T-cell (primary cell): ENCODE results near the gene RALGAPA1. TPM values are rescaled to one million over a fixed set of nuclear protein-coding genes. Genes with fewer than 3 reads are reported as not detected.
A peak's percentile ranks its signal among the peaks of the same experiment; 100 is the strongest.
"Not testable (repeated sequence)": the region's sequence is repeated elsewhere in the genome, so short reads cannot be mapped to it uniquely, and the experiment has no call there.

Experiments used
- ATAC-seq, 4 experiments: fragments of 200-7000 bp in 3 of 4; fragments of 150-1000 bp in 1 of 4; cut with Tn5 transposase; replicated peaks in 1 of 4; 1 replicate in 3 of 4; 2 replicates in 1 of 4; pipeline ENCODE4 v1.10.0; 2021; ENCODE audit warnings: moderate library complexity in 3 of 4, mild to moderate bottlenecking in 2 of 4, moderate number of reproducible peaks in 1 of 4
- CTCF ChIA-PET, 2 donors: fragments of 300-600 bp; sonication (Branson Sonifier 250); formaldehyde crosslinking; loops; one replicate each; lab custom pipeline; 2022; ENCODE audit warnings: antibody characterized with exemption in 2 of 2; lab: Charles Lee
- POLR2A ChIA-PET, 2 donors: fragments of 300-600 bp; sonication (Branson Sonifier 250); formaldehyde crosslinking; loops; one replicate each; lab custom pipeline; 2022; ENCODE audit warnings: antibody characterized with exemption in 2 of 2; lab: Charles Lee
- DNase-seq, 35 experiments: peaks; one replicate each; pipeline versions ENCODE4 v3.0.0 to v3.0.0-alpha.2; 2013 to 2023
- H3K27ac ChIP-seq: one replicate; pipeline ENCODE4 v1.5.1; 2013; ENCODE audit warnings: low read length
- H3K27me3 ChIP-seq, 2 experiments: replicated peaks in 1 of 2; 1 replicate in 1 of 2; 2 replicates in 1 of 2; pipeline versions ENCODE4 v1.6.1 to v1.7.0; 2013; ENCODE audit warnings: low read length in 1 of 2, mixed read lengths in 1 of 2; ENCODE audit not compliant: control insufficient read depth in 2 of 2, insufficient read depth in 2 of 2; ENCODE audit errors: extremely low read depth in 1 of 2
- H3K36me3 ChIP-seq, 2 donors: 1 replicate in 1 of 2; 2 replicates in 1 of 2; pipeline versions ENCODE4 v1.6.1 to v1.7.0; 2013; ENCODE audit warnings: low read length in 1 of 2; ENCODE audit not compliant: control insufficient read depth in 2 of 2, insufficient read depth in 1 of 2; ENCODE audit errors: extremely low read depth in 1 of 2
- H3K4me1 ChIP-seq, 2 experiments: 1 replicate in 1 of 2; 2 replicates in 1 of 2; pipeline versions ENCODE4 v1.6.1 to v1.7.0; 2013; ENCODE audit warnings: low read length in 2 of 2, mixed read lengths in 1 of 2; ENCODE audit not compliant: insufficient read depth in 2 of 2, control insufficient read depth in 1 of 2; ENCODE audit errors: extremely low read depth in 1 of 2
- H3K4me3 ChIP-seq, 2 donors: 1 replicate in 1 of 2; 2 replicates in 1 of 2; pipeline versions ENCODE4 v1.5.1 to v1.7.0; 2013; ENCODE audit warnings: mild to moderate bottlenecking in 2 of 2, low read length in 1 of 2, moderate library complexity in 1 of 2; ENCODE audit not compliant: control insufficient read depth in 1 of 2; ENCODE audit errors: extremely low read depth in 1 of 2
- H3K9me3 ChIP-seq: 2 replicates; pipeline ENCODE4 v1.7.0; 2013
- H3K27ac Mint-ChIP-seq, 2 donors: one replicate each; pipeline ENCODE4 v1.8.0; 2020 to 2021; ENCODE audit warnings: mild to moderate bottlenecking in 2 of 2, mixed read lengths in 2 of 2
- H3K27me3 Mint-ChIP-seq, 2 donors: one replicate each; pipeline ENCODE4 v1.8.0; 2021 to 2022; ENCODE audit warnings: mixed read lengths in 2 of 2
- H3K36me3 Mint-ChIP-seq: one replicate; pipeline ENCODE4 v1.8.0; 2021; ENCODE audit warnings: mixed read lengths
- H3K4me1 Mint-ChIP-seq, 3 donors: one replicate each; pipeline ENCODE4 v1.8.0; 2020 to 2022; ENCODE audit warnings: mixed read lengths in 3 of 3, mild to moderate bottlenecking in 1 of 3
- H3K4me3 Mint-ChIP-seq, 3 donors: one replicate each; pipeline ENCODE4 v1.8.0; 2020 to 2022; ENCODE audit warnings: mild to moderate bottlenecking in 3 of 3, mixed read lengths in 3 of 3, moderate library complexity in 3 of 3
- H3K9me3 Mint-ChIP-seq, 3 donors: one replicate each; pipeline ENCODE4 v1.8.0; 2020 to 2022; ENCODE audit warnings: mixed read lengths in 3 of 3
- WGBS: methylation state at CpG from one replicate; pipeline ENCODE4 v1.1.5; 2013; ENCODE audit warnings: missing lambda C conversion rate; ENCODE audit not compliant: insufficient coverage; 5-methylcytosine and 5-hydroxymethylcytosine counted together
- total RNA-seq, 35 experiments: library from RNA in 6 of 35; stranded (reverse) in 6 of 35; fragments of 120-200 nt in 1 of 35; gene quantifications; one replicate each; pipeline versions ENCODE4 v1.2.1 to v1.2.4 and lab custom pipeline; 2013 to 2026

RALGAPA1 gene
- total RNA-seq, 5 donors from 2014 or later (not counting 1 experiment from before 2014, with no cell fraction given) = 65.1 to 88.9 (median 82.9) TPM

DNA sequence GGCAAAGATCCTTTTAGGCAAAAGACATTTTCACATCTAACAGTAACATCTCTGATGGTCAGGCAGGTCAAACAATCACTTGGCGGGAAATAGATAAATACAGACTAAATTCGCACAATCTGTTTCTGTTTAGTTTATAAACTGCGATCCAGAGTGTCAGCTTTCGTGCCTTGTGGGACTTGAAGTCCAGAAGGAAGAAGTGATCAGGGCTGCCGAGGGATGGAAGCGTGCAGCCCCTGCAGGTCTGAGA, 16.8 kb upstream of the RALGAPA1 start:
- H3K9me3 Mint-ChIP-seq = no peaks in the 10 kb centered on the region
- CTCF ChIA-PET = interaction anchor here (0.7 to 2.5 kb wide), 11 partner anchors 8 to 1807 kb away, joined by 3 to 21 read pairs (median 5); partner anchors contain the start of gene RALGAPA1 (in 1 of the 2)
- H3K36me3 Mint-ChIP-seq = no peaks in the 10 kb centered on the region
- DNase-seq = no peak
- ATAC-seq = no peak
- no peaks in the 10 kb centered on the region for H3K27me3 Mint-ChIP-seq
- Histone ChIP-seq H3K4me1 (peaks cover 9 to 12% of the 10 kb centered on the region in 2 experiments), H3K36me3 (no peaks in the 10 kb centered on the region), H3K27me3 (no peaks in the 10 kb centered on the region), H3K4me3 (peak overlapping the region; percentile 83 to 97), H3K9me3 (no peaks in the 10 kb centered on the region), H3K27ac (no peak overlapping the region)
- 0% methylated on average over 6 of the region's 6 CpGs for WGBS
- peaks cover 16 to 28% (median 23%) of the 10 kb centered on the region in 3 donors for H3K4me1 Mint-ChIP-seq
- peak overlapping the region; percentile 88 to 93 (median 88) for H3K4me3 Mint-ChIP-seq
- H3K27ac Mint-ChIP-seq = peak overlapping the region; percentile 69 to 92
- POLR2A ChIA-PET = interaction anchor here (0.5 to 1.8 kb wide), 7 partner anchors 12 to 1289 kb away, joined by 3 to 33 read pairs (median 5); partner anchors contain the start of gene RALGAPA1 (in 1 of the 2)

GRCh38 chr14:35824446-35825165, 15.5 kb upstream of the RALGAPA1 start:
- ATAC-seq, H3K27ac ChIP-seq, H3K27me3 ChIP-seq, H3K9me3 ChIP-seq, H3K4me3 ChIP-seq, H3K36me3 Mint-ChIP-seq, H3K27ac Mint-ChIP-seq, H3K9me3 Mint-ChIP-seq, H3K36me3 ChIP-seq, DNase-seq, H3K27me3 Mint-ChIP-seq: not testable (repeated sequence)
- peaks cover 9 to 12% of the 10 kb centered on the region in 2 experiments for H3K4me1 ChIP-seq
- Mint-ChIP-seq H3K4me1 (peaks cover 16 to 28% (median 23%) of the 10 kb centered on the region in 3 donors), H3K4me3 (peak overlapping the region in 2 of 3 donors; percentile 88 to 93)
- CTCF ChIA-PET = interaction anchor here in 1 of 2 donors (2.5 kb wide), 1 partner anchor 9 kb away, joined by 21 read pairs; no protein-coding TSS in a partner anchor
- POLR2A ChIA-PET = interaction anchor here in 1 of 2 donors (0.7 kb wide), 1 partner anchor 538 kb away, joined by 3 read pairs; no protein-coding TSS in a partner anchor
- WGBS = 86% methylated on average over 6 of the region's 55 CpGs

GRCh38 chr14:35822501-35822900, 13.4 kb upstream of the RALGAPA1 start:
- POLR2A ChIA-PET = interaction anchor here in 1 of 2 donors (0.7 kb wide), 1 partner anchor 16 kb away, joined by 5 read pairs; no protein-coding TSS in a partner anchor
- Mint-ChIP-seq H3K27me3 (peaks cover 0 to 2% of the 10 kb centered on the region in 2 donors), H3K36me3 (no peaks in the 10 kb centered on the region), H3K27ac (no peak overlapping the region), H3K9me3 (no peaks in the 10 kb centered on the region), H3K4me1 (peaks cover 10 to 17% (median 13%) of the 10 kb centered on the region in 3 donors), H3K4me3 (no peak overlapping the region)
- Histone ChIP-seq H3K27ac (no peak overlapping the region), H3K27me3 (peaks cover 0 to 2% of the 10 kb centered on the region in 2 experiments), H3K9me3 (no peaks in the 10 kb centered on the region), H3K4me1 (peaks cover 9 to 11% of the 10 kb centered on the region in 2 experiments), H3K36me3 (no peaks in the 10 kb centered on the region), H3K4me3 (no peak overlapping the region)
- WGBS = 93% methylated on average over 2 of the region's 3 CpGs
- ATAC-seq (no peak), DNase-seq (no peak)
- CTCF ChIA-PET = interaction anchor here in 1 of 2 donors (0.9 kb wide), 1 partner anchor 8 kb away, joined by 3 read pairs; no protein-coding TSS in a partner anchor

- Histone ChIP-seq H3K36me3 (no peaks in the 10 kb centered on the region), H3K4me3 (no peak overlapping the region), H3K9me3 (no peaks in the 10 kb centered on the region), H3K27me3 (peaks cover 0 to 2% of the 10 kb centered on the region in 2 experiments), H3K4me1 (peaks cover 4 to 5% of the 10 kb centered on the region in 2 experiments), H3K27ac (no peak overlapping the region)
- ATAC-seq (no peak), DNase-seq (peak in 1 of 35 experiments; percentile 52)
- Mint-ChIP-seq H3K27me3 (peaks cover 0 to 2% of the 10 kb centered on the region in 2 donors), H3K9me3 (no peaks in the 10 kb centered on the region), H3K4me1 (peaks cover 4 to 10% (median 6%) of the 10 kb centered on the region in 3 donors), H3K36me3 (no peaks in the 10 kb centered on the region), H3K4me3 (no peak overlapping the region), H3K27ac (no peak overlapping the region)
- ChIA-PET POLR2A (no interaction called here), CTCF (interaction anchor here (0.9 to 1.0 kb wide), 2 partner anchors 8 to 107 kb away, joined by 3 read pairs; no protein-coding TSS in a partner anchor)
- WGBS = no CpG with 5 or more reads among the region's 7 CpGs
These were observed 12.7 kb upstream of the RALGAPA1 start for GRCh38 chr14:35821564-35822411.

- peaks cover 0 to 2% of the 10 kb centered on the region in 2 experiments for H3K27me3 ChIP-seq
- Mint-ChIP-seq H3K4me1 (peaks cover 0 to 3% (median 0%) of the 10 kb centered on the region in 3 donors), H3K36me3 (no peaks in the 10 kb centered on the region), H3K4me3 (no peak overlapping the region), H3K27me3 (peaks cover 0 to 2% of the 10 kb centered on the region in 2 donors), H3K9me3 (no peaks in the 10 kb centered on the region), H3K27ac (no peak overlapping the region)
- H3K27ac ChIP-seq = no peak overlapping the region
- ATAC-seq (no peak), DNase-seq (no peak)
- H3K4me3 ChIP-seq = no peak overlapping the region
- H3K4me1 ChIP-seq = no peaks in the 10 kb centered on the region
- WGBS = 93% methylated on average over 28 of the region's 32 CpGs
- ChIA-PET POLR2A (interaction anchor here in 1 of 2 donors (0.7 kb wide), 1 partner anchor 121 kb away, joined by 3 read pairs; no protein-coding TSS in a partner anchor), CTCF (interaction anchor here in 1 of 2 donors (0.6 kb wide), 1 partner anchor 39 kb away, joined by 3 read pairs; no protein-coding TSS in a partner anchor)
- no peaks in the 10 kb centered on the region for H3K9me3 ChIP-seq
- no peaks in the 10 kb centered on the region for H3K36me3 ChIP-seq
These were observed 10.8 kb upstream of the RALGAPA1 start for GRCh38 chr14:35819591-35820540.
